Stimulated activated CD8-positive, alpha-beta memory T cell treated with anti-CD3 and anti-CD28 coated beads, Interleukin-7, amount 100 ng/mL, for 1 hour (primary cell): ENCODE results near the gene MVB12B.

Experiments
- DNase-seq, 2 donors: peaks; one replicate each; pipeline ENCODE4 v3.0.0-alpha.2; 2020; ENCODE audit warnings: low read depth in 2 of 2

MVB12B gene

GRCh38 chr9:126519660-126520420, 193.2 kb downstream of the MVB12B start:
- DNase-seq: no peak

GRCh38 chr9:126520453-126520852, 193.8 kb downstream of the MVB12B start:
- DNase-seq: no peak

- no peak for DNase-seq
These were observed 194.5 kb downstream of the MVB12B start for GRCh38 chr9:126521089-126521488.

- DNase-seq: no peak
These were observed 194.9 kb downstream of the MVB12B start for GRCh38 chr9:126521551-126521950.

- DNase-seq: no peak
These were observed 195.5 kb downstream of the MVB12B start for GRCh38 chr9:126521976-126522590.

- DNase-seq: no peak
These were observed 196.2 kb downstream of the MVB12B start for GRCh38 chr9:126522612-126523356.

GRCh38 chr9:126523611-126524111, 197.0 kb downstream of the MVB12B start:
- DNase-seq: no peak

GRCh38 chr9:126524353-126525077, 197.9 kb downstream of the MVB12B start:
- DNase-seq: no peak

- no peak for DNase-seq
These were observed 199.8 kb downstream of the MVB12B start for GRCh38 chr9:126526218-126527108.

- DNase-seq: no peak
These were observed 200.6 kb downstream of the MVB12B start for GRCh38 chr9:126527109-126527825.

- DNase-seq: no peak
These were observed 201.5 kb downstream of the MVB12B start for GRCh38 chr9:126528111-126528510.

- DNase-seq: no peak
These were observed 202.3 kb downstream of the MVB12B start for GRCh38 chr9:126528915-126529314.

- no peak for DNase-seq
These were observed 204.5 kb downstream of the MVB12B start for GRCh38 chr9:126531035-126531571.

- no peak for DNase-seq
These were observed 205.0 kb downstream of the MVB12B start for GRCh38 chr9:126531591-126531990.

GRCh38 chr9:126532019-126532462, 205.4 kb downstream of the MVB12B start:
- DNase-seq: no peak

GRCh38 chr9:126532489-126532888, 205.9 kb downstream of the MVB12B start:
- no peak for DNase-seq

GRCh38 chr9:126532951-126533925, 206.6 kb downstream of the MVB12B start:
- DNase-seq: no peak

GRCh38 chr9:126533926-126534310, 207.3 kb downstream of the MVB12B start:
- no peak for DNase-seq
